NCI-H2029 (cell line): ENCODE data around the gene TAF8.
A peak's percentile ranks its signal among the peaks of the same experiment; 100 is the strongest.

Experiments used
- DNase-seq: peaks from one replicate; lab custom pipeline; 2025; lab: John Stamatoyannopoulos, UW

The TAF8 gene

DNA sequence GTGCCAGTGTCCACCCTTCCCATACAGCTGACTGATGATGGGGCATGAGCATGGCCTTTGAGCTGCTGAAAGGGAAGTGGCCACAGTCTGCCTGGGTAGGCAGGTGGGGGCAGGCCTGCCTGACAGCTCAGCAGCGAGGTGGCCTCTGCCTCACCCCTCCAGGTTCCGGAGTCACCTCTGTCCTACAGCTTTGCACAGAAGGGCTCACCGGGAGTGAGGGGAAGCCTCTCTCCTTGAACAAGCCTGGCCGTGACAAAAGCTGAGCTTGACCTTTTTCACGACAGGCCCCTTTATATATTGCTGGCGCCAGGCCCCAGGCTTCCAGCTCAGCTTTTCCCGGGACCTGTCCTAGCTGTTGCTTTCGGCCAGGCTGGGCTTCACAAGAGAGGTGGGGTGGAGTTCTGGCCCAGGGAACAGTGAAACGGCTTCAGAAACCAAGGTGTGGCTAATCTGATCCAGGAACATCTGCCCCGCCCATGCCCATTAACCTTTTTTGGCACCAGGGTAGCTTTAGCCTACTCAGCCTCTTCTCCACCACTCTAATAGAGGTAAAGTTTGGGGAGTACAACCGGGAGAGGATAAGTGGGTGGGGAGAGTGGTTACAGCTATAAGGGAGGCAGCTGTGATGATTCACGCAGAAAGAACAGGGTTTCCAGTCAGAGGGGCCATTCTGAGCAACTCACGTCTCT lies 49.2 kb downstream of the TAF8 start:
- no peak for DNase-seq

DNA sequence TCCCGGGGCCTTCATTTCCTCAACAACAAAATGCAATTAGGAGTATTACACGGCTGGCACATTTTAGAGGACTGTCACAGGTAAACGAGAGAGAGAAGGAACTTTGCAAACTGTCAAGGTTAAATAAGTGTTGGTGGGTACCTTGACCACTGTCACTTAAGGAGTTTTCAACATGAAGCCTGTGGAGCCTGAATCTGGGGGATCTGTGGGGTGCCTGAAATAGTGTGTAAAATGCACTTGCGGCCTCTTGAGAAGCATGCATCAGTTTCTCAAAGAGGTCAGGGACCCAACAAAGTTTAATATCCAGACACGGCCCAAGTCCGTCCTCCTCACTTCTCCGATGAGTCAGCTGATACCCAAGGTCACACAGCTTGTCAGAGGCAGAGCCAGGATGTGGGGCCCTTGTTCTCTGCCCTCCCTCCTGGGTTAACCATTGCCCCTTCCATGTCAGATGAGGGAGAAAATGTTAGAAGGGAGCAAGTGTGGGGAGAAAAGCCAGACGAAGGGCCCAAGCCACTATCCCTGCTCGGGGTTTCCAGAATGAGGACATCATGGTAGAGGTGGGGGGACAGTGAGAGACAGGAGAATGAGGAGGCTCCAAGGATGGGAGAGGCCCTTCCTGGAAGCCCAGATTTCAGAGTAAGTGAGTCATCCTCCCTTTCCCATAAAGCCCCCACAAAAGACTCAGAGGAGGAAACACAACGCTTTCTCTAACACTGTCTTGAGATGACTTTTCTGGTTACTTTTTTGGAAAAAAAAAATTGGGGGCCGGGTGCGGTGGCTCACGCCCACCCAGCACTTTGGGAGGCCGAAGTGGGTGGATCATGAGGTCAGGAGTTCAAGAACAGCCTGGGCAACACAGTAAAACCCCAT lies 49.9 kb downstream of the TAF8 start:
- DNase-seq: no peak

DNA sequence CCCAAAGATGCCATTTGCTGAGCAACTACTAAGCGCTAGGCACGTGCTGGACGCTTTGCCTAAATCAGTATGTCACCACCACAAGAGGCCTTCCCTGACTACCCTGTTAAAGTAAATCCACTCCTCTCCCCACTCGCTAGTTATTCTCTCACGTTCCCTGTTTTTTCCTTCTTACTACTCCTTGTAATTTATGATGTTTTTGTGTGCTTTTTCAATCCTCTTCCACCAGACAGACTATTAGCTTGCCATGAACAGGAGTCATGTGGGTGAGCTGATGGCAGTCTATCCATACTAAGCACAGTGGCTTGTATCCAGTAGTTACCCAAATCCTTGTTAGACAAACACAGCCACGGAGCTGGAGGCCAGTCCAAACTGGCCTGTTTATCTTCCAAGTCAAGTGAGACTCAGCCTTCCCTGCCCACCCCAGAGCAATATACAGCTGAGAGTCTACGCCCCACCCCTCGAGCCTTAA lies 50.9 kb downstream of the TAF8 start:
- no peak for DNase-seq

DNA sequence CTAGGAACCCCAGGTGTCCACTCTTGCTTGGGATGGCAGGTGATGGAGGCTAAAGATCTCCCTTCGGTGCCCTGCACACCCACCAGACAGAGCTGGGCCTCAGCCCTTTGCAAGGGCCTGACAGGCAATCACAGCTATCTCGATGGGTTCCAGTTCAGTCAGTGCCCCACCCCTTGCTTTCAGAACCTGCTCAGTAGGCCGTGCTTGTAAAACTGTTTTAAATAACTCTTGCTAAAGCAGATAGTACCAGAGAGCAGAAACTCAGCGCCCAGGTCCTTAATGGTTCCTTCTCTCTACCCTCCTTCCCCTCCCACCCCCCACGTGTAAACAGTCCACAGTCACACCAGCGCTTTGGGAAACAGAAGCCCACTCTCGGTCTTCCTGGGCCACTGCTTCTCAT lies 52.9 kb downstream of the TAF8 start:
- no peak for DNase-seq

DNA sequence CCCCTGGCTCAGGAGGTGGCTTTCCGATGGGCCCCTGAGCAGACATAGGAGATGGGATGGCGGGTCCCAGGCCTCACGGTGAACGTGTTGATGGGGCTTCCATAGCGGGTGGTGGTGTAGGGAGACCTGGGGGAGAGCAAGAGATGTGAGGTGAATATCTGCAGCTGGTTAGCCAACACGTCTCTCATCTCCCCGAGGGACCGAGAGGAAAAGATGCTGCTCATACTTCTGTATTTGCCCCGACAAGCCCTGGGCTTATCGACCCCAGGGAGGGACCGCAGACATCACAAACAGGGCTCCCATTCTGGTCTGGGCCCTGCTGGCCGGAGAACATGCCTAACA lies 53.4 kb downstream of the TAF8 start:
- DNase-seq: no peak

- DNase-seq: no peak
Measured at GRCh38 chr6:42104095-42104803, 53.9 kb downstream of the TAF8 start.

GRCh38 chr6:42104804-42105125 lies 54.4 kb downstream of the TAF8 start:
- DNase-seq: no peak

GRCh38 chr6:42105156-42105648 lies 54.9 kb downstream of the TAF8 start:
- no peak for DNase-seq

- no peak for DNase-seq
Measured at GRCh38 chr6:42105709-42106108, 55.4 kb downstream of the TAF8 start.

DNA sequence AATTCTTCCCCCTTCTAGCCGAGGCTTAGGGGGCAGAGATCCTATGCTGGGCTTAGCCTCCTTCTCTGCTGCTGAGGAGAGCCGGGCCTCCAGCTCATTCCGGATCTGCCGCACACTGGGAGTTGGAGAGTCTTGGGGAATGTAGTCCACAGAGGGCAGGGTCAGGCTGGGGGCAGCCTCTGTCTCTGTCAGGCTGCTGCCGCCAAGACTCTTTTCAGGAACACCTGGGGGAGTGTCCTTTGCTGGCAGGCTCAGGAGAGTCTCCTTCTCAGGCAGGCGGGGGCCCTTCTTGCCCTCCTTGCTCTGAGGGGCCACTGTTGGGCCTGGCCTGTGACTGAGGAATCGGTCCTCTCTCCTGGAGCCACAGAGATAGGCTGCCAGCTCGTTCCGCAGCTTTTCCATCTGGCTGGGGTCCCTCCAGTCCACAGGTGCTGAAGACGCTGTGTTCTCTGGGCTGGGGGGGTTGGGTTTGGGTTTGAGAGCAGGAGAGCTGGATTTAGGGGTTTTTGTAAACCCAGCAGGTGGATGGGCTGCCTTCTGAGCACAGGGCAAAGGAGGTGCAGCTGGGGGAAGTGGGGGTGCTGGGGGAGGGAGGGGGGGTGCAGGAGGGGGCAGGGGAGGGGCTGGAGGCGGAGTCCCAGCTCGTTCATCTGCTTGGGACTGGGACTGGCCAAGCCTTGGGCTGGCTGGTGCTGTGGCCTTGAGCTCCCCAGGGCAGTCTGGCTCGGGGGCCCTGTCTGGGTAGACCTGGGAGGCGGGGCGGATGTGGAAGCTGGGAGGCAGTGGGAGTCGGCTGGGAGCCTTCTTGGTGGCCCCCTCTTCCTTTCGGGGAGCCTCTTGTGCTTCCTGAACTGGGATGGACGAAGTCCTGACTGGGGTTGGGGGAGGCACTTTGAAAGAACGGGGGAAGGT lies 56.0 kb downstream of the TAF8 start:
- DNase-seq: no peak

DNA sequence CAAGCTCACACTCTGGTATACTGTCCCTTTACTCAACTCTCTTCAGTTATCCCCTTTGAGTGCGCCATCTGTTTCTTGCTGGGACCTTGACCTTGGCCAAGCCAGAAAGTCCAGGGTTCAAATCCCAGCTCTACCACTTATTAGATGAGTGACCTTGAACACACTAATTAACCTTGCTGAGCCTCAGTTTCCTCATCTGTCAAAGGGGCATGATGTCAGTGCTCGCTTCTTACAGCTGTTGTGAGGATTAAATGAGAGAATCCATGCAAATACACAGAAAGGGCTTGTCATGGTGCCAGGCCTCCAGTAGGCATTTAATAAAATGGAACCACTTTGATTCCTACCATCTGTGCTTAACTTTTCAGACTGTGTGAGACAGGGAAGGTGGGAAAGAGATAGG lies 57.7 kb downstream of the TAF8 start:
- no peak for DNase-seq

- DNase-seq: no peak
Measured at GRCh38 chr6:42110683-42111082, 60.4 kb downstream of the TAF8 start.

GRCh38 chr6:42112351-42112750 lies 62.0 kb downstream of the TAF8 start:
- no peak for DNase-seq

DNA sequence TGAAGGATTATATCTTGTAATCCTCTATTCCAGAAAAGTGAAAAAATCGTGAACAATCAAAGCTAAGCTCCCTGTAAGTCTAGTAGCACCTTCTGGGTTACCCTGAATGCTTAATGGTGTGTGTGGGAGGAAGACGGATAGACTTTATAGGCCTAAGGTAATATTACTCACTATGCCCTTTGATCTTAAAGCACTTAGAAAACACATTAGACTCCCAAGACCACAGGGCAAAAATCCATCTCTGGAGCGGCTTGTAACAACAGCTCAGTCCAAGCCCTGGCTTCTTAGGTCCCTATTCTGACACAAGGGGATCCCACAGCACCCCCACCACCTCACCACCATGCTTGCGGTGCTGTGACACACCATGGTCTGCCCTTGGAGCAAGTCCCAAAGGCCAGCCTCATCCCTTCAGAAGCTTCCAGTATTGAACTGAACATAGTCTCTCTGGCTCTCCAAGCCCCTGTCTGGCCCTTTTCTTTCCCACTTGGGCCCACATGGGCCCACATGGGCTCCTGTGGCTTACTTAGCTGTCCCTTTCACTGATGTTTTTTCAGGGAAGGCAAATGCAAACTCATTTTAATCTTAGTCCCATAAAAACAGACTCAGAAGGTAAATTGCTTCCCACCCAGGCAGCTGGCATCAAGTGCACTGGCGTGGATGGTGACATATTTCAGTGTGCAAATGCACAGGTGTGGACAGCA lies 63.8 kb downstream of the TAF8 start:
- DNase-seq: no peak

- no peak for DNase-seq
Measured at GRCh38 chr6:42117843-42118161, 67.5 kb downstream of the TAF8 start.

DNA sequence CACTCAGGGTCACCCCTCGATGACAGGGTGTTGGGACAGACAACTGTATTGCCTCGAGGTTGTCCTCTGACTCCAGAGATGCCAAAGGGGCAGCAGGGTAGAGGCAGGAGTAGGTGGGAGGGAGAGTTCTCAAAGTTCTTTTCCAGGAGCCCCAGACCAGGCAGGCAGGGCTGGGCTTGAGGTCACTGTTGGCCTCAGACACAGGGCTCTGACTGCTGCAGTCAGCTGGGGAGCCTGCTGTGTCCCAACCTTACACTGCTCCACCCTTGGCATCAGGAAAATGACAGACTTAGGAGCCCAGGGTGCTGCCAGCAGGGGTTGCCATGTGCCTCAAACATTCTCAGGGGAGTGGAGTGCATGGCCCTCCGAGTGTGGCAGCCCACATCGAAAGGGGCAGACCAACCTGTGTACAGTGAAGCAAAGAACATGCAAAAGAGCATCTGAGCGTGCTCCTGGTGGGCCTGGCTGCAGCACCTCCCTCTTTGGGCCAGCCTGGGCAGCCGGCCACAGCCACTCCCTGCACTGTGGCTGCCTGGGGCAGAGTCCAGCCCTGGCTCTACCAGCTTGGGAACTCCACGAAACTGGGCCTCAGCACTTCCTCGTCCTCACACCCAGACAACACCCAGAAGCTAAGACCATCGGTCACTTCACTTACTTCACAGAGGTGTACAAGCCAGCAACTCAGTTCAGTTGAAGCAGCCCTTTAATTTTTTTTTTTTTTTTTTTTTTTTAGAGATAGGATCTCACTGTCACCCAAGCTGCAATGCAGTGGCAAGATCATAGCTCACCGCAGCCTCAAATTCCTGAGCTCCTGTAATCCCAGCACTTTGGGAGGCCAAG lies 68.1 kb downstream of the TAF8 start:
- DNase-seq: peak; percentile 19

DNA sequence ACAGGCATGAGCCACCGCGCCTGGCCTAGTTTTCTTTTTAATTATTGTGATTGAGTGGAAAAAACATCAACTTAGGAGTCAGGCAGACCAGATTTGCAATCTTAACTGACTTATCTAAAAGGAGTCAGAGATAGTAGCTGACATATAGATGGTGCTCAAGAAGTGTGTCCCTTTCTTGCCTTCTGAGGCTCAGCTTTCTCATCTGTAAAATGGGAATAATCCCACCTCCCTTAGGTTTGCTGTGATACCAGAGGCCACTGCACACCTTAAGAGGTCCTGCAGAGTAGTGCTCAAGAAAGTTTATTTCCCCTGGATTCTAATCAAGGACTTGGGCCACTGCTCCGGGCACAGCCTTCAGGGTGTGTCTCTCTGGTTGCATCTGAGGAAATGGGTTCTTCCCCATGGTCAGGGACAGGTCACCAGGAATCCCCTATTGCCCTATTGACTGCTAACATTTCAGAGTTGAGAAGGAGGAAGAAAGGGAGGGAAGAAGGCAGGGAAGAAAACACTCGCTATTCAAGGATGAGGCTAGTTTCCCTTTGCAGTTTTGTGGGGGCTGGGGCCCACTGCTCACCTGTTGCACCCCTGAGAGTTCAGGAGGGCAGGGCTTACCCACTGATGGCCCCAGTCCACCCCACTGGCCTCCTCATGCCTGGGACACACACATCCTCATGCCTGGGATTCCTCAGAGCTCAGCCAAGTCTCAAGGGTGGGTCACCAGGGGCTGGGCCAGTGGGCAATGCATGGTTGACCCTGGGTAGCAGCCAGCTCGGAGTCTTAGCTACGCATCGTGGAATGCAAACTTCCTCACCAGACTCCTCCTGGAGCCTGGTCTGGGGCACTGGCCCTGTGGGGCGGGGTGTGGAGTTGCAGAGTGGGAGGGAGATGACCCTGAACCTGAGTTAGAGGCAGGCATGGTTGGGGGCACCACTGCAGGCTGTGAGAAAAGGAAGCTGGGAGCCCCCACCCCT lies 70.9 kb downstream of the TAF8 start:
- no peak for DNase-seq

GRCh38 chr6:42123379-42124103 lies 73.2 kb downstream of the TAF8 start:
- no peak for DNase-seq
